CD4-positive, CD25-positive, alpha-beta regulatory T cell (primary cell): Measurements from ENCODE around the gene DSE. TPM values are rescaled to one million over a fixed set of nuclear protein-coding genes. Genes with fewer than 3 reads are reported as not detected.

Source experiments
- ATAC-seq, 2 donors: fragments of 150-1000 bp; cut with Tn5 transposase; one replicate each; pipeline ENCODE4 v1.10.0; 2021; ENCODE audit warnings: low read depth in 2 of 2, moderate number of reproducible peaks in 2 of 2, moderate library complexity in 1 of 2
- DNase-seq, 3 donors: peaks; one replicate each; pipeline versions ENCODE4 v3.0.0 to v3.0.0-alpha.2; 2012 to 2022; ENCODE audit warnings: mixed read lengths in 1 of 3
- H3K27ac ChIP-seq: one replicate; pipeline ENCODE4 v1.7.0; 2013; ENCODE audit warnings: mild to moderate bottlenecking, low read length; ENCODE audit not compliant: insufficient read depth, poor library complexity, severe bottlenecking
- H3K27me3 ChIP-seq: one replicate; pipeline ENCODE4 v1.7.0; 2013; ENCODE audit warnings: low read length; ENCODE audit not compliant: control insufficient read depth, insufficient read depth
- H3K36me3 ChIP-seq: one replicate; pipeline ENCODE4 v1.7.0; 2013; ENCODE audit warnings: mild to moderate bottlenecking, low read length, moderate library complexity; ENCODE audit not compliant: control insufficient read depth, insufficient read depth
- H3K4me1 ChIP-seq: 2 replicates; pipeline ENCODE4 v1.7.0; 2013; ENCODE audit warnings: mild to moderate bottlenecking, low read length; ENCODE audit not compliant: insufficient read depth, control insufficient read depth, poor library complexity, severe bottlenecking
- H3K4me3 ChIP-seq: one replicate; pipeline ENCODE4 v1.7.0; 2013; ENCODE audit warnings: low read depth, mild to moderate bottlenecking, low read length, moderate library complexity
- H3K9me3 ChIP-seq, 2 experiments: 1 replicate in 1 of 2; 2 replicates in 1 of 2; pipeline ENCODE4 v1.7.0; 2013; ENCODE audit warnings: low read length in 2 of 2, mild to moderate bottlenecking in 1 of 2, moderate library complexity in 1 of 2; ENCODE audit not compliant: control insufficient read depth in 2 of 2
- H3K27ac Mint-ChIP-seq, 3 donors: one replicate each; pipeline ENCODE4 v1.8.0; 2020 to 2022; ENCODE audit warnings: mild to moderate bottlenecking in 3 of 3, mixed read lengths in 3 of 3, moderate library complexity in 2 of 3
- H3K27me3 Mint-ChIP-seq: one replicate; pipeline ENCODE4 v1.8.0; 2022; ENCODE audit warnings: mild to moderate bottlenecking, mixed read lengths
- H3K36me3 Mint-ChIP-seq: one replicate; pipeline ENCODE4 v1.8.0; 2020; ENCODE audit warnings: mixed read lengths
- H3K4me1 Mint-ChIP-seq, 4 donors: one replicate each; pipeline ENCODE4 v1.8.0; 2020 to 2022; ENCODE audit warnings: mixed read lengths in 4 of 4, mild to moderate bottlenecking in 1 of 4
- H3K4me3 Mint-ChIP-seq, 4 donors: one replicate each; pipeline ENCODE4 v1.8.0; 2020 to 2022; ENCODE audit warnings: mild to moderate bottlenecking in 4 of 4, mixed read lengths in 4 of 4, moderate library complexity in 3 of 4
- H3K9me3 Mint-ChIP-seq, 7 donors: one replicate each; pipeline ENCODE4 v1.8.0; 2020 to 2022; ENCODE audit warnings: mixed read lengths in 7 of 7, mild to moderate bottlenecking in 3 of 7, moderate library complexity in 2 of 7
- polyA plus RNA-seq, 4 donors: library from polyadenylated mRNA; unstranded; fragments of 300-500 nt; fragmentation: Illumina TruSeq; gene quantifications; one replicate each; pipeline ENCODE4 v1.2.3, GENCODE V29; 2021
- total RNA-seq: library from RNA; stranded (reverse); gene quantifications from one replicate; pipeline ENCODE4 v1.2.3, GENCODE V29; 2022

Gene DSE
- total and polyA plus RNA-seq, 5 donors from 2014 or later = 1.9 to 10.2 (median 3.1) TPM

GRCh38 chr6:116399287-116399686 is 28.5 kb downstream of the DSE start:
- H3K4me1 Mint-ChIP-seq = no peaks in the 10 kb centered on the region
- H3K36me3 ChIP-seq = no peaks in the 10 kb centered on the region

DNA sequence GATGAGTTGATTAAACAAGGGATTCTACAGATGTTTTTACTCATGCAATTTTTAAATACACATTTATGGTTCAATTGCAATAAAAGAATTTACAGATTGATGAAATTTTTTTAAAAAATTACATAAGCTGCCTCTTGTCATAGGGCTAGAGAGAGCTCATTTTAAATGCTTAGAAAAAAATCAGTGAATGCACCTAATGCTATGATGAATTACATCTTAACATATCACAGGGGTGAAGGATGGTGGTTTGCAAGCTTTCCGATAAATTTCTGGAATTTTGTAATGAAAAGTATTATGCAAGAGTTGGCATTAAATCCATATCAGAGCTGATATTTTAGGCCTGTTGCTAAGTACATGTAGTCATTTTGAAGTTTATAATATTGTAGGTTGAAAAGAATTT is 29.6 kb downstream of the DSE start:
- no peak overlapping the region for H3K4me3 ChIP-seq
- DNase-seq = no peak
- Mint-ChIP-seq H3K4me3 (no peak overlapping the region), H3K4me1 (peaks cover 0 to 5% (median 0%) of the 10 kb centered on the region in 4 donors), H3K27me3 (peaks cover 4% of the 10 kb centered on the region), H3K36me3 (no peaks in the 10 kb centered on the region), H3K27ac (no peak overlapping the region), H3K9me3 (peaks cover 0 to 2% (median 0%) of the 10 kb centered on the region in 7 donors)
- ATAC-seq = no peak
- no peaks in the 10 kb centered on the region for H3K27me3 ChIP-seq
- H3K9me3 ChIP-seq = no peaks in the 10 kb centered on the region
- no peaks in the 10 kb centered on the region for H3K36me3 ChIP-seq
- no peaks in the 10 kb centered on the region for H3K4me1 ChIP-seq
- H3K27ac ChIP-seq = no peak overlapping the region

More at GRCh38 chr6:116399287-116399686, 28.5 kb downstream of the DSE start:
- no peaks in the 10 kb centered on the region for H3K4me1 ChIP-seq
- H3K36me3 Mint-ChIP-seq = no peaks in the 10 kb centered on the region
- no peaks in the 10 kb centered on the region for H3K9me3 ChIP-seq
- H3K4me3 Mint-ChIP-seq = no peak overlapping the region
- peaks cover 4% of the 10 kb centered on the region for H3K27me3 Mint-ChIP-seq
- no peak overlapping the region for H3K27ac ChIP-seq
- H3K4me3 ChIP-seq = no peak overlapping the region
- ATAC-seq (no peak), DNase-seq (no peak)
- no peak overlapping the region for H3K27ac Mint-ChIP-seq
- no peaks in the 10 kb centered on the region for H3K27me3 ChIP-seq
- H3K9me3 Mint-ChIP-seq = peaks cover 0 to 2% (median 0%) of the 10 kb centered on the region in 7 donors

- Histone ChIP-seq H3K9me3 (no peaks in the 10 kb centered on the region), H3K36me3 (no peaks in the 10 kb centered on the region), H3K4me1 (no peaks in the 10 kb centered on the region), H3K4me3 (no peak overlapping the region), H3K27me3 (peaks cover 4% of the 10 kb centered on the region), H3K27ac (no peak overlapping the region)
- no peaks in the 10 kb centered on the region for H3K36me3 Mint-ChIP-seq
- H3K27ac Mint-ChIP-seq = no peak overlapping the region
- no peak for ATAC-seq
- H3K4me3 Mint-ChIP-seq = no peak overlapping the region
- no peak for DNase-seq
- no peaks in the 10 kb centered on the region for H3K27me3 Mint-ChIP-seq
- no peaks in the 10 kb centered on the region for H3K9me3 Mint-ChIP-seq
- peaks cover 0 to 5% (median 0%) of the 10 kb centered on the region in 4 donors for H3K4me1 Mint-ChIP-seq
Observed at GRCh38 chr6:116402108-116402937, 31.6 kb downstream of the DSE start.

DNA sequence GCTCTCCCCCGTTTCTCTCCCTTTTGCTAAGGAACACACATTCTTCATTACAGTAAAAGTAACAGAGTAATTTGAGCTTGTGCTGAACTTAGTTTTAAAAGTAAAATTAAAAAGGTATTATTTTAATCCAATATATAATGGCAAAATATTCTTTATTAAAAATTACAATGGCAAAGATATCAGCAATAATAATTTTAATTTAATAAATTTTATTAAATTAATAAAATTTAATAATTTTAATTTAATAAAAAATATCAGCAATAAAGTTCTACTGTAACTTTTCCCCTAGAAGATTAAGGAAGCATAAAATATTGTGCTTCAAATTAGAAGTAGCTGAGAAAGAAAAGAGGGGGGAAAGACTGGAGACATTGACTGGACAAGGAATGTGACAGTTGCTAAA is 32.5 kb downstream of the DSE start:
- H3K36me3 Mint-ChIP-seq = no peaks in the 10 kb centered on the region
- ATAC-seq (no peak), DNase-seq (no peak)
- Histone ChIP-seq H3K27ac (no peak overlapping the region), H3K36me3 (no peaks in the 10 kb centered on the region), H3K4me1 (no peaks in the 10 kb centered on the region), H3K27me3 (peaks cover 4% of the 10 kb centered on the region), H3K9me3 (no peaks in the 10 kb centered on the region), H3K4me3 (no peak overlapping the region)
- peaks cover 0 to 1% (median 0%) of the 10 kb centered on the region in 7 donors for H3K9me3 Mint-ChIP-seq
- H3K4me1 Mint-ChIP-seq = peaks cover 0 to 5% (median 0%) of the 10 kb centered on the region in 4 donors
- no peak overlapping the region for H3K4me3 Mint-ChIP-seq
- H3K27me3 Mint-ChIP-seq = peaks cover 9% of the 10 kb centered on the region
- no peak overlapping the region for H3K27ac Mint-ChIP-seq

GRCh38 chr6:116404696-116405095 is 33.9 kb downstream of the DSE start:
- Mint-ChIP-seq H3K27ac (no peak overlapping the region), H3K4me1 (peaks cover 0 to 5% (median 0%) of the 10 kb centered on the region in 4 donors), H3K9me3 (peaks cover 0 to 2% (median 0%) of the 10 kb centered on the region in 7 donors), H3K27me3 (peaks cover 16% of the 10 kb centered on the region), H3K4me3 (no peak overlapping the region), H3K36me3 (no peaks in the 10 kb centered on the region)
- DNase-seq = no peak
- no peaks in the 10 kb centered on the region for H3K36me3 ChIP-seq
- no peak for ATAC-seq
- no peak overlapping the region for H3K27ac ChIP-seq
- no peaks in the 10 kb centered on the region for H3K4me1 ChIP-seq
- H3K9me3 ChIP-seq = no peaks in the 10 kb centered on the region
- no peak overlapping the region for H3K4me3 ChIP-seq
- peaks cover 4% of the 10 kb centered on the region for H3K27me3 ChIP-seq

DNA sequence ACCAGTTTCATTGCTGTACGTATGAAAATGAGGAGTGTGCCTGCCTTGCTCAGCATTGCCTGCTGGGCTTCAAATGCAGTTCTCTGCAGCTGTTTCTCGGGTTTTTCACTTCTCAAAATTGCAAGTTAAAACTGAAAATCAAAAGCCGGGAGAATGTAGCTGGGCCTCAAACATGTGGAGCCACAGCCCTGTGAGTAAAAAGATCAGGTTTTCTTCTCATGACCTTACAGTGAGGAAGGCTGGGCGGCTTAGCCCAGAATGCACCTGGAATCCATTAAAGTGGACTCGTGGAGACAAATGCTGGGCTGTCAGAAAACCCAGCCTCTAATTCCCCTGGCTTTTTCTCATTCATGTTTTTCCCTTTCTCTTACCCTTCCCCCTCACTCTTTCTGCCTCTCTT is 34.4 kb downstream of the DSE start:
- no peak overlapping the region for H3K27ac ChIP-seq
- ATAC-seq (no peak), DNase-seq (no peak)
- Mint-ChIP-seq H3K27me3 (peaks cover 18% of the 10 kb centered on the region), H3K27ac (no peak overlapping the region), H3K36me3 (no peaks in the 10 kb centered on the region), H3K9me3 (peaks cover 0 to 2% (median 0%) of the 10 kb centered on the region in 7 donors), H3K4me3 (no peak overlapping the region), H3K4me1 (peaks cover 0 to 5% (median 0%) of the 10 kb centered on the region in 4 donors)
- H3K27me3 ChIP-seq = peaks cover 4% of the 10 kb centered on the region
- H3K9me3 ChIP-seq = no peaks in the 10 kb centered on the region
- H3K36me3 ChIP-seq = no peaks in the 10 kb centered on the region
- H3K4me1 ChIP-seq = no peaks in the 10 kb centered on the region
- no peak overlapping the region for H3K4me3 ChIP-seq

GRCh38 chr6:116405652-116406356 is 35.1 kb downstream of the DSE start:
- H3K27ac ChIP-seq = no peak overlapping the region

More at GRCh38 chr6:116405652-116406356, 35.1 kb downstream of the DSE start:
- Mint-ChIP-seq H3K36me3 (no peaks in the 10 kb centered on the region), H3K4me3 (no peak overlapping the region), H3K9me3 (peaks cover 0 to 2% (median 0%) of the 10 kb centered on the region in 7 donors), H3K4me1 (peaks cover 0 to 5% (median 0%) of the 10 kb centered on the region in 4 donors), H3K27ac (no peak overlapping the region), H3K27me3 (peaks cover 18% of the 10 kb centered on the region)
- H3K27me3 ChIP-seq = peaks cover 4% of the 10 kb centered on the region
- H3K4me1 ChIP-seq = no peaks in the 10 kb centered on the region
- no peaks in the 10 kb centered on the region for H3K9me3 ChIP-seq
- DNase-seq = no peak
- no peaks in the 10 kb centered on the region for H3K36me3 ChIP-seq
- H3K4me3 ChIP-seq = no peak overlapping the region
- ATAC-seq = no peak
